Globus pallidus (tissue), 1 donor: Measurements from ENCODE around the gene TM9SF3.
"Not testable (repeated sequence)": the region's sequence is repeated elsewhere in the genome, so short reads cannot be mapped to it uniquely, and the experiment has no call there.

Source experiments
- DNase-seq: peaks from one replicate; pipeline ENCODE4 v3.0.0-alpha.2; 2015; ENCODE audit warnings: low spot score

Gene TM9SF3

DNA sequence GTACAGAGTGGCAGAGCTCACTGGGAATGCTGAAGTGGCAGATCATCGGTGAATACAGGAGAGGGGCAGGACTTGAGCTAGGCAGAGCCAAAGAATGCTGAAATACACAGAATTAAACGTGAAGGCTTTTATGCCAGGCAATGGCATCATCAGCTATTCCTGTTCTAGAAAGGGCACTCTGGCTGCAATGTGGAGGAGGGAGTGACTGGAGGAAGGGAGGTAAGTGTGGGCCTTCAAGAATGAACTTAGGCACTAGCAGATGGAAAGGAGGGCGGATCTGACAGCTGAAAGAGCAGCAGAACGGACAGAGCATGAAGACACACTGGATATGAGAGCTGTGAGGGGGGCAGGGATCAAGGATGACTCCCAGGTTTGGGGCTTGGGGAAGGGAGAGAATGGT, 12.0 kb upstream of the TM9SF3 start:
- DNase-seq = no peak

DNA sequence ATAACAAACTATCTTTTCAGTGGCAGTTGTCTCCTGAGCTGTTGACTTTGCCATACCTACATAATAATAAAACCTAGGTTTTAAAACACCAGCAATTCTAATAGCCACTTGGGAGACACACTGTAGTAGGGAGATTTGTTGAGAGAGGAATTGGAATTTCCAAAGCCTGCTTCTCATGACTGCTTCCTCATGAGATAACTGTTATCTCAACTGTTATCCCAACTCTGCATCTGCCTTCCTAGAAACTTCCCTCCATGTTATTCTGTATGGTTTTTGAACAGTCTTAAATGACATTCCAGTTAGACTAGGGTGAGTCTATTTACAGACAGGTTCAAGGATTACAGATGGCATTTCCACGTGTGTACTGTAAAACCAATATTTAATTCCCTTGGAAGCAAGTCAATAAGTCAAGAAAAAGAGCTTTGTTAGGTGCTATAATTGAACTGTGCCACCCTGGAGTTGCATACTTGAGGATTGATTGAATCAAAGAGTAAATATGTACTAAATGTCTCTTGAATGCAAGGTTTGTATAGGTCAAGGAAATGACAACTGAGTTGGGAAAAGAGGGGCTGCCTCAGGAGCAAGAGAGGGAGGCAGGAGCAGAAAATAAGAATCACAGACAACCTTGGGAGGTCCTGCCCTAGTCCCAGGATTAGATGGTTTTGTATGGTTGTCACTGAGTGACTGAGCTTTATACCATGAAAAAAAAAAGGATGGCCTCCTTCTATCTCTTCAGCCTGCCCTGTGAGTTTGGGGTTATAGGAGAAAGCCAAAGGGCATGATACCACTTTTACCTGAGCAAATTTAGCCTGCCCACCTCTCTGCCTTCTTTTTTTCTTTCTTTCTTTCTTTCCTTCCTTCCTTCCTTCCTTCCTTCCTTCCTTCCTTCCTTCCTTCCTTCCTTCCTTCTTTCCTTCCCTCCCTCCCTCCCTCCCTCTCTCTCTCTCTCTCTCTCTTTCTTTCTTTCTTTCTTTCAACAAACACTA, 9.9 kb upstream of the TM9SF3 start:
- no peak for DNase-seq

DNA sequence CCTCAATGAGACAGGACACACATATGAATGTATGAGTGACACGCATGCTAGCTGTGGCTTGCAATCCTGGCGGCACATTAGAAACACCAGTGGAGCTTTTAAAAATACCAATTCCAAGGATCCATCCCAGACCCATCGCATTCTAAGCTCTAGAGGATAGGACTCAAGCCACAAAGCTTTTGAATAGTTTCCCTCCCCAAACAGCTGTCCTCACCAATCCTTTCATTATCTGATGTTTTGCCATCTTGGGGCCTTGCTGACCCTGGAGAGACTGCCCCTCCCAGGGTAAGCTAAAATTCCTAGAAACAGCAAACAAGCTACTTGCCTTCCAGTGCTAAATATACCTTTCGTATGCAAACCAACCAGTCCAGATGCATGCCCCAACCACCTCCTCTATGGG, 8.9 kb upstream of the TM9SF3 start:
- no peak for DNase-seq

DNA sequence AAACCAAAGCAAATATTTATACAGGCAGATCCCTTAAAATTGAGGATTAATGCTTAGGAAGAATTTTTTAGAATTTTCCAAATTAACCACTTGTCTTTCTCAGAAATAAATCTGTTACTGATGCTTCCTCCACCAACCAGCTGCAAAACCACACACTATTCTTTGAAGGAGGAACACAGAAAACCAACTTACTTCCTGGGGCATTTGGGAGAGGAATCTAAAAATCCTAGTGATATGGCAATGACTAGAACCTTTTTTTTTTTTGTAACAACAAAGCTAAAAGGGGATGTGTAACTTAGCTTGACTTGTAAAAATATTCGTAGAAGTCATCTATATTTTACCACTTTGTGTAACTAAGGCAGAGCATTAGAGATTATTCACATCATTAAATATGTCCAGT, 5.1 kb upstream of the TM9SF3 start:
- DNase-seq = no peak

DNA sequence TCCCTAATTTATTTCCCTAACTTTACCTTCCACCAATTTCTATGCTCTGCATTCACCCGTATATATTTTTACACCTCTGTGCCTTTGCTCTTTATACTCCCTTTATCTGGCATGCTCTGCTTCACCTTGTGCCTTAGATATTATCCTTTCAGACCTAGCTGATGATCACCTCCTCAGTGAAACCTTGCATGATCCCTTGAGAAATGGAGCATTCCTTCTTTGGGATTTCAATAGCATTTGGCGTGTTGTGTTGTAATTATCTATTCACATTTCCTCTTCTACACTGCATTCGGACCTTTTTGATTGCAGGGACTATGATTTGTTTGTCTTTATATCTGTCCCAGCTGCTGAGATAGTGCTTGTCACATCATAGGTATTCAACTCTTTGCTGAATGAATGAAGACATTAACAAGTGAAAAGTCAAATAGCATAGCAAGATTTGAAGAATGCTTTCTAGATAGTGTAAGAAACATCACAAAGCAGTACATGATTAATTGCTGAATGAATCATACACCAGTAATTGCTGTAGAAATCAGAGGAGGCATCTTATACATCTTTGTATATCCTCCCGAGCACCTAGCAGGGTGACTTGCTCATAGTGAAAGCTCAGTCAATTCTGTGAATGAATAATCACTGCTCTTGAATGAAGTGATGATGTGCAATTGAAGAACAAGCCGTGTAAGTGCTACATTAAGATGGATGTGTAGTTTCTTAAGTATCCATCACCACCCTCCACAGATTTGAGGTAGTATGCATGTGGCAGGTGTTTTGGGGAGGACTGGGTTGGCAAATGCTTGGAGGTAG, 2.0 kb upstream of the TM9SF3 start:
- no peak for DNase-seq

DNA sequence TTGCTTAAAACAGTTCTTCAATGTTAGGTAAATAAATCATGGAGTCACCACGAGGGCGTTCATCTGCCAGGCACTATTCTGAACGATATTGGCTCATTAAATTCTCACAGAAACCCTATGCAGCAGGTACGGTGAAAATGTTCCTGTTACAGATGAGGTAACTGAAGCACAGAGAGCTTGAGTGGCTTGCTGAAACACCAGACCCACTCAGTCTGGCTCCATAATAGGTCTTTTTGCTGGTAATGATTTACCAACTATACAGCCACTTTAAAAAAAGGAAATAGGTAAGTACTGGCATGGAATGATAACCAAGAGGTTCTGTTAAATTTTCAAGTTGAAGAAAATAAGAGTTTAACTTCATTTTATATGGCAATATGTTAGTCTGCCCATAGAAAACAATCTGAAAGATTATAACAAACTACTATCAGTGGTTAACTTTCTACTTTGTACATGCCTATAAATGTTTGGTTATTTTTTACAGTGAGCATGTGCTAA, 1.3 kb upstream of the TM9SF3 start:
- DNase-seq = no peak

DNA sequence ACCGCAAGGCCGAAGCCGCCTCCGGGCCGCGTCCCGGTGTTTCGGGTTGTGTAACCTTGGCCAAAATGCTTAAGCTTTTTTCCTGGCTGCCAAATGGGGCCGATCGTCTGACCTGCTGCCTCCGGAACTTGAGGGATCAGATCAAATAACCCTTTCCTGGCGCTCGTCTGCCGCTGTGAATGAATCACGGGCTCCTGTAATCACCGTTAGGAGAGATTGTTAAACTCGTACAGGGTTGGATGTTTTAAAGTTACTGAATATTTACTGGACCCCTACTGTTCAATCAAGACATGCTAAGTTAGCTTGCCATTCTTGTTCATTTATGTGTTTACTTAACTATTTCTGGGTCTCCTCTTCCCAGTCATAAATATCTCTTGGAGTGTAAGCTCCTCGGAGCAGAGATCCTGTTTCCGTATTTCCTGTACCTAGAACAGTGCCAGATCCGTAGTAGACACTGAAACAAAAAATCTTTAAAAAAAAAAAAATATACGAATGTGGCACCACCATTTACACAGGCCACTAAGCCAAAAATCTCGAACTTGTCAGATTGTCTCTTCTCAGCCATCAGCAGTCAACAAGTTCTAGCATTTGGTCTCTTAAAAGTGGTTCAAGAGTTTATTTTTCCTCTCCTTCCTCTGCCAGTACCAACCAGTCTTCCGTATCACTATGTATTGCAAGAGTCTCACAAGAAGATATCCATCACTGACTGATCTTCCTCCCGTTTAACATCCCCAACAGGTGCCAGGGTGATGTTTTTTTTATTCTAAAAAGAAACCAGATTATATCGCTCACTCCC, 650 bp upstream of the TM9SF3 start:
- DNase-seq = peak; percentile 57

DNA sequence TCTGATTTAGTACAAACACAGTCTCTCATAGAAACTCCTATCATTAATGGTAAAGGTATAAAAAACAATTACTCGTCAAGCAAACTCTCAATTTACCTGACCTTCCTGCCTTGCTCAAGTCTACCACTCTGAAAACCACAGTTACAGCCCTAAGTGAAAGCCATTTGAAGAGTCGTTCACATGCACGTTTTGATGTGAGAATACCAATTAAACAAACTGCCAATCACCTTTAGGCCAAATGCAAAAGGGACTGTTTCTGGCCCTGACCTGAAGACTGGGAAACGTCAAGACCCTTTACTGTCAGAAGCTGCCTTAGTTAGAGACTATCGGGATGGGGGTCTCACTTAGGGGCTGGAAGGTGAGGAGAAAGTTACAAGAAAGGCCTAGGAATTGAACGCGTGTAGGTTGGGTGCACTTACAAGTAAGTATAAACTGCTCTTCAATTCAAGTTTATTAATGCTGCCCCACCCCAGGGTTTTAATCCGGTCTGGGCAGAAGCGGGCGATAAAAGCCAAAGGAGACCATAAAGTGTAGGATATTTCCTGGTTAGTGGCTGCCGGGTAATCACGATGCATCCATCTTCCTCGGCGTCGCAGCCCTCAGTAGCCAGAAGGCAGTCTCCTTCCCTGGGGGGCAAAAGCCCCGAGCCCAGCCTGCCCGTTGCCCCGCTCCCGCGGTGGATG, 935 bp downstream of the TM9SF3 start:
- DNase-seq = no peak

DNA sequence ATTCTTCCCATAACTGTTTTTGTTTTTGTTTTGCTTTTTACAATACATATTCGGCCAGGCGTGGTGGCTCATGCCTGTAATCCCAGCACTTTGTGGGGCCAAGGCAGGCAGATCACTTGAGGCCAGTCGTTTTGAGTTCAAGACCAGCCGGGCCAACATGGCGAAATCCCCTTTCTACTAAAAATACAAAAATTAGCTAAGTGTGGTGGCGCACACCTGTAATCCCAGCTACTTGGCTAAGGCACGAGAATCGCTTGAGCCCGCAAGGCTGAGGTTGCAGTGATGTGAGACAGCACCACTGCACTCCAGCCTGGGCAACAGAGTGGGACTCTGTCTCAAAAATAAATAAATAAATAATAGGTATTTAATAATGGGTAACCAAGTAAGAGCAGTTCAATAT, 2.3 kb downstream of the TM9SF3 start:
- DNase-seq = no peak

DNA sequence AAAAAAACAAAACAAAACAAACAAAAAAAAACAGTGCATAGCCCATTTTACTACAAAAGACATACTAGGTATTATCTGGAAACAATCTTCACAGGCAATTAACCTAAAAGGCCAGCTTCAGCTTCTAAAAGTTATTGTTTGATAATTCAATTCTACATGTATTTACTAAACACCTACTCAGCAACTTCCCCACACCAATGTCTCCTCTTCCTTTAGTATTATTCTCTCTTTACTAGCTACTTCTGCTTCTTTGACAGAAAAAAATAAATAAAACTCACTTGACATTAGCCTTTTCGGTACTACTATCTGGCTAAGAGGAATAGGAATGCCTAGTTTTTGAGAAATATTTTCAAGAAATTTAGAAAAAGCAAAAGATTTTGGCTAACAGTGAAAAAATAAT, 2.8 kb downstream of the TM9SF3 start:
- no peak for DNase-seq

DNA sequence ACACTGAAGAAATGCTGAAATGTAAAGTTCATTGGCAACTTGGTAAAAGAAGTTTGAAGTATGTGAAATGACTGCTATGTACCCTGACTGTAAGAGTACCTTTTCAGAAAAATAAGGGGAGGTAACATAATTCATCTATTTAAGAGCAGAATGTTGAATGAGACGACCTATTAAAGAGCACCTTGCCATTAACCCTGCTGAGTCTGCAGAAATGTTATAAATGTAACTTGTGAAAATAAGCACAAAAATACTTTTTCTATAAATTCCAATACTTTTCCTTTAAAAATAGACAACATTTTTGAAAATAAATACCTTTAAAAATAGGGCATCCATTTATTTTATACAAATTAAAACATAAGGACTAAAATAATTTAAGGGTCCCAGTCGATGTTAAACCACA, 7.7 kb downstream of the TM9SF3 start:
- no peak for DNase-seq

DNA sequence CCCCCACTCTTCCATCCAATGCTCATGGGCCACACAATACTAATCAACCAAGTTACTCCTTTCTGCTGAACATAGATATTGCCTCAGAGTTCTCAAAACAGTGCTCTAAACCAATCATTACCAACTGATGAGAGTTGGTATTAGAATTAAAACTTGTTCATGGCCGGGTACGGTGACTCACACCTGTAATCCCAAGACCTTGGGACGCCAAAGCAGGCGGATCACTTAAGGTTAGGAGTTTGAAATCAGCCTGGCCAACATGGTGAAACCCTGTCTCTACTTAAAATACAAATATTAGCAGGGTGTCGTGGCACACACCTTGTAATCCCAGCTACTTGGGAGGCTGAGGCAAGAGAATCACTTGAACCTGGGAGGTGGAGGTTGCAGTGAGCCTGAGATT, 8.2 kb downstream of the TM9SF3 start:
- DNase-seq = no peak

DNA sequence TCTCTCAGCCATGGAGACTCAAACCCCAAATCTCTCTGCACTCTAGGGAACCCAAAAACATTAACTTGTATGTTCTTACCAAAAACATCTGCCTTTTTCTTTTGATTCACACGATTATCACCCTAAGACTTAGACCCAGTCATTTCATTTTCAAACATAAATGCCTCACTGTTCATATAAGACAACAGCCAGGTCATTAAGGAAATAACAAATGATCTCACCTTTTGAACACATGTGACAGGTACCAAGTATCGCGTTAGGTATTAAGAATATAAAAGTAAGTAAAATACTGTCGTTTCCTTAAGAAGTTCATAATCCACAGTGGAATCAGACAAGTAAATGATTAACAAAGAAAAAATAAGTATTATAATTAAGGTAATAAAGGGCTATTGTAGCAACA, 8.8 kb downstream of the TM9SF3 start:
- no peak for DNase-seq

DNA sequence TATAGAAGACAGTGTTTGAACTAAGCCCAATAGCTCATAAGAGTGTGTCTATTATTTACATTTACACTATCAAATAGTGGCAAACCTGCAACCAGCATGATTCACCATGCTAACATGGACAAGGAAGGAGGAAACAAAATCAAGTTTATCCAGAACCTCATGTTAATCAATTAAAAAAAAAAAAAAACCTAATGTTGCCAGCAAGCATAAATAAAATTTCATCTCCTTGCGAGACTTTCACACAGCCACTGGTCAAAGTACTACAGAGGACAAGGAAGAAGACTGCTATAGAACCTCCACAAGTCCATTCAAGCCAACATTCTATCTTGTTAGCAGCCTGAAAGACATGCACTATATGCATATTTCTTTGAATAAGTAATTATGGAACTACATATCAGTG, 9.7 kb downstream of the TM9SF3 start:
- DNase-seq = no peak

DNA sequence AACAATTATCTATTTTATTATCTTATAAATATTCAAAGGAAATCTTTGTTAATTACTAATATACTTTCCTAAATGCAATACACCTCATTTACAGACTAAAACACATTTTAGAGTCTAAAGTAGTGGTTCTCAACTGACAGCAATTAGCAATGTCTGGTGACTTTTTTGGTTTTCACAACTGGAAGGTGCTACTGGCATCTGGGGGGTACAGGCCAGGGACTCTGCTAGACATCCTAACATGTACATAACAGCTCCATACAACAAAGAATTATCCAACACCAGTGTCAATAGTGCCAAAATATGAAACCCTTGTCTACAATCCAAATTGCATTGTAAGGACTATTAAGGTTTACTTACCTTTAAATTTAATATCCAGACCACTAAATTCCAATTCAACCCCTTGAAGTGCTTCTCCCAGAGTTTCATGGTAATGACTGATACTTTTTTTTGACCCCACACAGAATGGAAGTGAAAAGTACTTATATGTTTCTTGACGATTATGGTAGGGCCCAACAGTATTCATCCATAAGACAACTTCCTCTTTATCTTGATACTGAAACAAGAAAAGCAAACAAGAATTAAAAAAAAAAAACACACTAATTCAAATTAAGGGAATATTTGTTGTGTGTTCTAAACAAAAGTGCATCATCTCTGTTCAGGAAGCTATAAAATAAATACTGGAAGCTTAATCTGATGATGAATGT, 10.4 kb downstream of the TM9SF3 start:
- DNase-seq = no peak

DNA sequence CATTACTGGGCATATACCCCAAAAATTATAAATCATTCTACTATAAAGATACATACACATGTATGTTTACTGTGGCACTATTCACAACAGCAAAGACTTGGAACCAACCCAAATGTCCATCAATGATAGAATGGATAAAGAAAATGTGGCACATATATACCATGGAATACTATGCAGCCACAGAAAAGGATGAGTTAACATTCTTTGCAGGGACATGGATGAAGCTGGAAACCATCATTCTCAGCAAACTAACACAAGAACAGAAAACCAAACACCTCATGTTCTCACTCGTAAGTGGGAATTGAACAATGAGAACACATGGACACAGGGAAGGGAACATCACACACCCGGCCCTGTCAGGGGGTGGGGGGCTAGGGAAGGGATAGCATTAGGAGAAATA, 12.2 kb downstream of the TM9SF3 start:
- not testable (repeated sequence) for DNase-seq

DNA sequence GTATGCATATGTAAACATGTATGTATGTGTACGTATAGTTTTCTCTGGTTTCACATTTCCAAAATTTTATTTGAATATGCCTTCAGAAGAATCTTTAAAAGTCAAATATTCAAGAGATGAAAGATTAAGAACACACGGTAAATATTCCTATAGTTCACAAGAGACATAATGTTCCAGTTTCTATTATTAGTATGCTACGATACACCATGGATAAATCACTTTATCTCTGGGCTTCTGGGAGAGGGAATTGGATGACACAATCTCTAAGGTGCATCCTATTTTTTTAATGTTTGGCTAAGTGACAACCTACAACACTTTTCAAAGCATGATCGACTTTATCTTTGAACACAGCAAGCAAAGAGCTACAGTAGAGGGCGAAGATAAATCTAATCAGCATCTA, 13.8 kb downstream of the TM9SF3 start:
- no peak for DNase-seq

DNA sequence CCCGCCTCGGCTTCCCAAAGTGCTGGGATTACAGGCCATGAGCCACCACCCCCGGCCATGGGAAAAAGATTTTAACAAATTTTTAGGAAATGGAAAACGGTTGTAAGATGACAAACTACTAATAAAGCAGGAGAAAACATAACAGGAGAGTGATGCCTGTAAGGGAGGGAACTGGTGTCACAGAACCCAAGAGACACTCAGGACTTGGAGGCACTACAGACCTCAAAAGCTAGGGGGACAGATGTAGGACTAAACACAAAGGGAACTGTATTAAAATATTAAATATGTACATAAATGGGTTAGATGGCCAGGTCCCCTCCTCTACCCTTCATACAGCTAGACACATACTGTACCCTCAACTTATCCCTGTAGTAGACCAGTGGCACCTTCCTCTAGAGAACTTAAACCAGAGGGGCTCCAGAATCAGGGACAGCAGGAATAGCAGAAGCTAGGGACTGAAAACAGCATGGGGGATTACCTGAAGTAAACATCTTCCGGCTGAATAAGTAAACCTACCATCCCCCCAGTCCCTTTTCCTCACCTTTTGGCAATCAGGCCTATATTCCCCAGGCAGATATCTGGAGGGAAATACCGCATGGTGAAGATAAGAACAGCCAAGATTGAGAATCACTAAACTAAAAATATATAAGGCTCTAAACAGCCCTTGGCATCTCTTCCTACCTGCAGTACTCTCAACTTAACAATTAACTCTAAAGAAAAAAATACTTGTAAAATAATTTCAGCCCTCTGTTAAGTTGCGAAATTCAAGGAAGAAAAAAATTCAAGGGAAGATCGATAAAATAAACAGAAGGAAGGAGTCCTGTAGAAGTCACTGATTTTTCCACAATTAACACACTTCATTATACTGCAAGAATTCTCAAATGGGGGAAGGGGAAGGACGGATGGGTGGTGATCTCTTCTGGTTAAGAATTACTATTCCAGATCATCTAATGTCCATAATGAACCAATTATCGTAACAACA, 15.5 kb downstream of the TM9SF3 start:
- no peak for DNase-seq

DNA sequence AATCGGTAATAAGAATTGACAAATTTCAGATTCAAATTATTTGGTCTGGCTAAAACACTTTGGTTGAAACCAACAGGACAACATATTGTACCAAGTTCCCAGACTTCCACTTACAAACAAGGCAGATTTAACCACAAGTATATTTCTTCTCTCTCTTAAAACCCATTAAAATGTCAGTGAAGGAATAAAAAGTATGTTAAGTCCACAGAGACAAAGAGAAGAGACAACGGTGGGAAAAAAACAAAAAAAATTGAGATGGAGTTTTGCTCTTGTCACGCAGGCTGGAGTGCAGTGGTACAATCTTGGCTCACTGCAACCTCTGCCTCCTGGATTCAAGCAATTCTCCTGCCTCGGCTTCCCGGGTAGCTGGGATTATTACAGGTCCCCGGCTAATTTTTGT, 16.3 kb downstream of the TM9SF3 start:
- no peak for DNase-seq

DNA sequence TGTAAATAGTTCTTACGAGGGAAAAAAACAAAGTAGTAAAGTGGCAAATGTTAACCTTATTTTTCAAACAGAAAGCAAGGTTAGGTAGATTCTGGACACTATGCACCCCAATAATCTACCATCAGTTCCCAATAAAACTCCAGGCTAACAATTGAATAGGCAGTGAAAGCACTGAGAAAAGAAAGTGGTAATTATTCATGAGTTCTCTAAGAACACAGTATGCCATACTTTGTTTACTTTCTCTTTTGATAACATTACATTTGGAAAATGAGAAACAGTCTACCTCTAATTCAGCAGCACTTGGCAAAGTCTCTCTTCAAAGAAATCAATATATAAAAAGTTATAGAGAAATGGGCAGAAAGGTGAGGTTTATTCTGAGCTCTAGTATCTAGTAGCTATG, 18.4 kb downstream of the TM9SF3 start:
- DNase-seq = no peak
